Left renal cortex interstitium (tissue), 4 donors: ENCODE data around the gene PXMP4. TPM values are rescaled to one million over a fixed set of nuclear protein-coding genes. Genes with fewer than 3 reads are reported as not detected.
"Not testable (repeated sequence)": the region's sequence is repeated elsewhere in the genome, so short reads cannot be mapped to it uniquely, and the experiment has no call there.

Experiments
- DNase-seq, 4 donors: peaks; one replicate each; pipeline ENCODE4 v3.0.0-alpha.2; 2013; ENCODE audit warnings: low read depth in 4 of 4, low spot score in 2 of 4, missing footprints in 1 of 4
- polyA plus RNA-seq, 4 donors: library from polyadenylated mRNA; unstranded; fragments of 120-200 nt; gene quantifications; one replicate each; pipeline ENCODE4 v1.2.1, GENCODE V29; 2013; ENCODE audit not compliant: insufficient read length in 4 of 4

Gene PXMP4
- polyA plus RNA-seq, 4 donors: 8.3 to 9.8 (median 9.2) TPM

- DNase-seq: no peak
Observed at GRCh38 chr20:33704197-33704924, 15.7 kb downstream of the PXMP4 start.

GRCh38 chr20:33703498-33704137, 16.5 kb downstream of the PXMP4 start:
- DNase-seq: no peak

- no peak for DNase-seq
Observed at GRCh38 chr20:33702861-33703260, 17.2 kb downstream of the PXMP4 start.

GRCh38 chr20:33701629-33702450, 18.3 kb downstream of the PXMP4 start:
- DNase-seq: no peak

- DNase-seq: not testable (repeated sequence)
Observed at GRCh38 chr20:33700696-33701441, 19.2 kb downstream of the PXMP4 start.

- not testable (repeated sequence) for DNase-seq
Observed at GRCh38 chr20:33698966-33699365, 21.1 kb downstream of the PXMP4 start.

- no peak for DNase-seq
Observed at GRCh38 chr20:33697129-33697528, 23.0 kb downstream of the PXMP4 start.

- no peak for DNase-seq
Observed at GRCh38 chr20:33696448-33696847, 23.7 kb downstream of the PXMP4 start.

- no peak for DNase-seq
Observed at GRCh38 chr20:33694639-33695012, 25.5 kb downstream of the PXMP4 start.

GRCh38 chr20:33693741-33694638, 26.1 kb downstream of the PXMP4 start:
- DNase-seq: no peak

- no peak for DNase-seq
Observed at GRCh38 chr20:33693289-33693688, 26.8 kb downstream of the PXMP4 start.

GRCh38 chr20:33689973-33690372, 30.1 kb downstream of the PXMP4 start:
- no peak for DNase-seq

- no peak for DNase-seq
Observed at GRCh38 chr20:33689493-33689892, 30.6 kb downstream of the PXMP4 start.

- DNase-seq: no peak
Observed at GRCh38 chr20:33688938-33689424, 31.1 kb downstream of the PXMP4 start.

GRCh38 chr20:33687993-33688937, 31.8 kb downstream of the PXMP4 start:
- no peak for DNase-seq

GRCh38 chr20:33687370-33687915, 32.7 kb downstream of the PXMP4 start:
- DNase-seq: no peak

GRCh38 chr20:33686984-33687366, 33.1 kb downstream of the PXMP4 start:
- no peak for DNase-seq
